ENCODE measurements around the gene PAF1.

The PAF1 gene

GRCh38 chr19:39416152-39417120 lies 25.5 kb upstream of the PAF1 start:
- no peak for DNase-seq

GRCh38 chr19:39415111-39416046 lies 24.5 kb upstream of the PAF1 start:
- DNase-seq = no peak

DNA sequence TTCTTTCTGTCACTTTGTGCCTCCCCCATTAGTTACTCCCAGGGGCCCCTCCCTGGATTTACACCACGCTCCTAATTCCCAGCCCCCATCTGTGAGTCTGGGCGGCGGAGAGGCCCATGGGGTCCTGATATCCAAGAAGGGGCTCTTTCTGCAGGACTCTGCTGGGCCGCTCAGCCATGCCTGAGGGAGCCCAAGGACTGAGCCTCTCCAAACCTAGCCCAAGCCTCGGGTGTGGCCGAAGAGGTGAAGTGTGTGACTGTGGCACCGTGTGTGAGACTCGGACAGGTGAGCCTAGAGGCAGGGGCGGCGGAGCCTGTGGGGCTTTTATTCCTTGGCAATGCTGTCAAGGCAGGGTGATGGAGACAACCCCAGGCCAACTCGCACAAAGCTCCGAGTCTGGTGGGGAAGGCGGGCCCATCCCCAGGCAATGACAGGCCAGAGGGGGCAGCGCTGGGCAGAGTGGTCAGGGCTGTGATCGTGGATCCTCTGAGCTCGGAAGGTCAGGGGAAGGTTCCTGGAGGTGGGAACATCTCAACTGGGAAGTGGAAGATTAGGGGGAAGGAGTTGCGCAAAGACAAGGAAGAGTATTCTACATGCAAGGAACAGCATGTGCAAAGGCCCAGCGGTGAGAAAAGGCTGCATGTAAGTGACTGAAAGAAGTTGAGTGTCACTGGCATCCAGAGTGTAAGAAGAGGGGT lies 23.2 kb upstream of the PAF1 start:
- DNase-seq = peak in 1 of 14 donors; percentile 35

DNA sequence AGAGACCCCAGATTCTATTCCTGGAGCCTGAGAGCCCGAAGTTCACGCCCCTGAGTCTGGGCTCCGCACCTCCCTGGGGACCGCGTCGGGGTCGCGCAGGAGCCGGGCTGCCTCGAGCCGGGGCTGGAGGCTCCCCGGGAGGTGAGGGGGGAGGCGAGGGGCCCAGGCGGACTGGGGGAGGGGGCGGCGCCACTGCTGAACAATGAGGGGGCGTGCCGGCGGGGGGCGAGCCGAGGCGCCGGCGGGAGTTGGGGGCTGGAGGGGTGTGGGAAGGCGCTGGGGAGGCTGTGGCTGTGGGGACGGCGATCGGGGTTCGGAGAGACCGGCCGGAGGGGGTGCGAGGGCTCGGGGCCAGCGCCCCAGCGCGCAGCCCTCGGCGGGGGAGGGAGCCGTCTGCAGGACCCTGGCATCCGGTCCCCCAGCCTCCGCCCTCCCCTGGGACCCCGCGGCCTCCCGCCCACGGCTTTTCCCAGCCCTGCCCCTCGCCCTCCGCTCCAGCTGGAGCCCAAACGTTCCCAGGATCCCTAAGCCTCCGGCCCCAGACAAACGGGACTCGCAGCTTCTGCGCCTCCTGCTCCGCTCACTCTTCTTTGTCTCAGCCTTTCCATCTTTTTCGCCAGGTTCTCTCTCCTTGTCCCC lies 22.5 kb upstream of the PAF1 start:
- DNase-seq = peak in 2 of 14 donors; percentile 35 to 48

GRCh38 chr19:39412867-39413271 lies 22.0 kb upstream of the PAF1 start:
- DNase-seq = peak in 2 of 14 donors; percentile 33 to 49

DNA sequence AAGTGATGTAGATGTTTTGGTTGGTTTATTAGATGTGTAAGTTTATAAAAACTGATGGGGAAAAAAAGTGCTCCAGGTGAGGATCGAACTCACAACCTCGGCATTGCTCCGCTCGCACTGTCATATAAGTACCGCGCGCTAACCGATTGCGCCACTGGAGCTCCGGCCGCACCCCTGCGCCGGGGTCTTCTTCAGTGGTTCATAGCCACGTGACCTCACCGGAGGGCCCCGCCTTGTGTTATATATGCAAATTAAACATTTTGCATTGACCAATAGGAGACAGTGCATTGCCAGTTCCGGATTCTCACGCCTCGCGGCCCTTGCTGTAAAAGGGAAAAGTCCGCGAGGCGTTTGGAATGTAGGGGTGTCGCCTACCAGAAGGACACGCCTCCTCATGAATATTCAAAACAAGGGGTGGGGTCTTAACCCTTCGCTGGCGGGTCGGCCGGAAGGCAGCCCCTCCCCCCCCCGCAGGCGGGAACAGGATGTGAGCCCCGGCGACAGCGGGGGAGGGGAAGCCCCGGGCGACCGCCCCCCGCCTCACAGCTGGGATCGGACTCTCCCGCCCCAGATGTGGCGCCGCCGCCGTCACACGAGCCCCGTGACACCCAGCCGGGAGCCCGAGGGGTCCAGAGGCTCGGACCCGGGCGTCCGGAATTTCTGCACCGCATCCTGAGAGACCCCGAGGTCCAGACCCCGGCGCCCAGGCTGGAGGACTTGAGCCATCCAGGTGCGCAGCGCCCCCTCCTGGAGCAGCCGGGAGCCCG lies 21.4 kb upstream of the PAF1 start, which contains the start of gene PLEKHG2:
TSS of gene PLEKHG2 (plus strand) at position 570 of the 767 bp plus-strand sequence. CDS start 1,418 bp downstream, outside the sequence.
- DNase-seq = peak; percentile 53 to 99 (median 90)

GRCh38 chr19:39411832-39412099 lies 20.9 kb upstream of the PAF1 start:
- DNase-seq = peak in 12 of 14 donors; percentile 67 to 92 (median 84)

DNA sequence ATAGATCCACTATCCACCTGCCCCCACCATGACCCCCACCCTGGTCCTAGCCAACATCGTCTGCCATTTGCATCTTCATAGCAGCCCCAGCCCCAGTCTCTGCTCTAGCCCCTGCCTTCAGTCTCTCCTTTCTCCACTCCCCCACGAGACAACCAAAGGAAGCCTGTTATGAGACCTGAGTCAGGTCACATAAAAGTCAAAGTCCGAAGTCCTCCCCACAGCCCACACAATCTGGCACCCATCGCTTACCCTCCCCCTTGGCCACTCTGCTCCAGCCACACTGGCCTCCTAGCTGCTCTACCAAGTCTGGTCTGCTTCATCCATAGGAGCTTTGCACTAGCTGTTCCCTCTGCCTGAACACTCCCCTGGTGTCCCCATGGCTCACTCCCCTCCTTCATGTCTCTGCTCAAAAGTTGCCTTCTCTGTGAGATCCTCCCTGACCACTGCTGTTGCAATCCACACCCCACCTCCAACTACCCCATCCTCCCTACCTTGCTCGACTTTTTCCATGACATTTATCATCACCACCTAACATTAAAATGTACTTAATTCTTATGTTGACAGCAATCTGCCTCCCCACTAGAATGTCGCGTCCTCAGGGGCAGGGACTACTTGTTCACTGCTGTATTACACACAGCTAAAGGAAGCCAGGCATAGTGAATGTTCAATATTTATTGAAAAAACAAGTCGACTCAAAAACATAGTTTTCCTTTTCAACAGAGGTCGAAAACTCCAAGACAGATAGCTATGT lies 20.4 kb upstream of the PAF1 start:
- peak in 9 of 14 donors; percentile 16 to 45 (median 30) for DNase-seq

GRCh38 chr19:39410831-39411080 lies 19.9 kb upstream of the PAF1 start:
- DNase-seq = no peak

GRCh38 chr19:39410017-39410830 lies 19.3 kb upstream of the PAF1 start:
- DNase-seq = peak in 10 of 14 donors; percentile 23 to 88 (median 65)

- DNase-seq = peak in 12 of 14 donors; percentile 45 to 90 (median 76)
Observed at GRCh38 chr19:39409208-39410016, 18.5 kb upstream of the PAF1 start.

DNA sequence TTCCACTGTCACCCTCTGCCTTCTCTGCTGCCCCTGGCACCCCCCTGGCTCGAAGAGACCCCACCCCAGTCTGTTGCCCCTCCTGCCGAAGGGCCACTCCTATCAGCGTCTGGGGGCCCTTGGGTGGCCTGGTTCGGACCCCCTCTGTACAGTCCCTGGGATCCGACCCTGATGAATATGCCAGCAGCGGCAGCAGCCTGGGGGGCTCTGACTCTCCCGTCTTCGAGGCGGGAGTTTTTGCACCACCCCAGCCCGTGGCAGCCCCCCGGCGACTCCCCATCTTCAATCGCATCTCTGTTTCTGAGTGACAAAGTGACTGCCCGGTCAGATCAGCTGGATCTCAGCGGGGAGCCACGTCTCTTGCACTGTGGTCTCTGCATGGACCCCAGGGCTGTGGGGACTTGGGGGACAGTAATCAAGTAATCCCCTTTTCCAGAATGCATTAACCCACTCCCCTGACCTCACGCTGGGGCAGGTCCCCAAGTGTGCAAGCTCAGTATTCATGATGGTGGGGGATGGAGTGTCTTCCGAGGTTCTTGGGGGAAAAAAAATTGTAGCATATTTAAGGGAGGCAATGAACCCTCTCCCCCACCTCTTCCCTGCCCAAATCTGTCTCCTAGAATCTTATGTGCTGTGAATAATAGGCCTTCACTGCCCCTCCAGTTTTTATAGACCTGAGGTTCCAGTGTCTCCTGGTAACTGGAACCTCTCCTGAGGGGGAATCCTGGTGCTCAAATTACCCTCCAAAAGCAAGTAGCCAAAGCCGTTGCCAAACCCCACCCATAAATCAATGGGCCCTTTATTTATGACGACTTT lies 17.7 kb upstream of the PAF1 start:
- peak in 4 of 14 donors; percentile 29 to 60 (median 42) for DNase-seq

GRCh38 chr19:39407660-39408391 lies 16.9 kb upstream of the PAF1 start:
- peak in 6 of 14 donors; percentile 32 to 75 (median 54) for DNase-seq

DNA sequence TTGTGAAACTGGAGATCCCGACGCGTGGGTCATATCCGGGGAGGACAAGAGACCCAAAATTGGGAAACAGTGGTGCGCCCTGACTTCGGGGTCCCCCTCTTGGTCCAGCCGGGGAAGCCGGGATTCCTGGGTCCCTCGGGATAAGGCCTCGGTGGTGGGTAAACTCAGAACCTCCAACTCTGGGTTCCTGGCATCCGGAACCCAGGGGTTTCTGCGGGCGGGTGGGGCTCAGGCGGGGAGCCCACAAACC lies 16.4 kb upstream of the PAF1 start:
- peak in 2 of 14 donors; percentile 55 to 66 for DNase-seq

DNA sequence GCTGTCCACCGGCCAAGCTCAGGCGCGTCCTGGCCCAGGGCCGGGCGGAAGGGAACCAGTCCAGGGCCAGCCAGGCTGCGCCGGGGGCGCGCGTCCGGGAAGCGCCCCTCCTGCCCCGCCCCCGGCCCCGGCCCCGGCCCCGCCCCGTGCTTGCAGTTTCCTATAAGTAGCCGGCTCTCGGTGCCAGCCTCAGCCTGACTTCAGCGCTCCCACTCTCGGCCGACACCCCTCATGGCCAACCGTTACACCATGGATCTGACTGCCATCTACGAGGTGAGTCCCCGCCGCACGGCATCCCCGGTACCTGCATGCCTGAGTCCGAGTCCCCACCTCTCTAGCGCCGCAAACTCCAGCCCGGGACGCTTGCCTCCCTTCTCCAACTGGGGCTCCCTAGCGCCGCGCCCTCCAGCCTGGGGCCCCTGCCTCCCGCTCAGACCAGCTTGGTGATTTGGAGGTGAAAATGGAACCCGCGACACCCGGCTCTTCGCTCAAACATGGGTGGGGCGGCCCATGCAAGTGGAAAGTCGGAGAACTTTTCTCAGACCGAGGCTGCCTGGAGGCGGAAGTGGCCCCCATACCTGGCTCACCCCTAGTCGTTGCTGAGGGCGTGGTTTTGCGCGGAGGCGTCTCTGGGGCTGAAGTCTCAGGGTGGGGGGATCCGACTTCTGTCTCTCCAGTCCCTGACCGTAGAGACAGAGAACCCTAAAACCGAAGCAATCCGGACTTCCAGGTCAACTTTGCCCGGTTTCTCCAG lies 15.9 kb upstream of the PAF1 start, which contains the start of gene ZFP36:
TSS of gene ZFP36 (plus strand) at position 192 of the 754 bp plus-strand sequence. CDS start at position 250, 58 bp downstream.
- peak in 13 of 14 donors; percentile 24 to 94 (median 78) for DNase-seq

DNA sequence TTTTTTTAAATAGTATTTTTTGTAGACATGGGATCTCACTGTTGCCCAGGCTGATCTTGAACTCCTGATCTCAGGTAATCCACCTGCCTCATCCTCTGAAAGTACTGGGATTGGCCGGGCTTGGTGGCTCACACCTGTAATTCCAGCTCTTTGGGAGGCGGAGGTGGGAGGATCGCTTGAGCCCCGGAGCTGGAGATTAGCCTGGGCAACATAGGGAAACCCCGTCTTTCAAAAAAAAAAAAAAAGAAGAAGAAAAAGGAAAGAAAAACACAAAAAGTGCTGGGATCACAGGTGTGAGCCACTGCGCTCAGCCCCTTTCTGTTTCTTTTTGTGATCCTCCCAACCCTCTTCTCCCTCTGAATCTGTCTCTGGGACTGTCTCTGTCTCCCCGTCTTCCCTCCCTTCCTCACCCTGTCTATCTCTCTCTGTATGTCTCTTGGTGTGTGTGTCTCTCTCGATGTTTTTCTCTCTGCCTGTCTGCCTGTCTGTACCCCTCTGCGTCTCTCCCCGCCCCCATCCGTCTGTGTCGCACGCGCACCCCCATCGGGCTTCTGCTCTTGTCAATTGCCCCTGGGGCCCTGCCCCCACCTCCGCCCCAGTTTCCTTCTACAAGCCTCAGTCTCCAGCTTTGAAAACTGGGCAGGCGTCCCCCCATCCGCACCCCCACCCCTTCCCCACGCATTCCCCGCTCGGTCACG lies 15.2 kb upstream of the PAF1 start:
- DNase-seq = peak in 3 of 14 donors; percentile 74 to 85 (median 78)

All from C1 segment of cervical spinal cord (tissue), 14 donors.